IMR-90 (cell line): Measurements from ENCODE around the gene KAT6B. TPM values are rescaled to one million over a fixed set of nuclear protein-coding genes. Genes with fewer than 3 reads are reported as not detected.
A peak's percentile ranks its signal among the peaks of the same experiment; 100 is the strongest.

ENCODE experiments used
- ATAC-seq: fragments of 200-7000 bp; cut with Tn5 transposase; 2 replicates; pipeline ENCODE4 v1.9.1; 2020; ENCODE audit warnings: low read depth, mild to moderate bottlenecking, moderate library complexity
- BruUV-seq: library from RNA; stranded (reverse); fragments of 400-500 nt; replicated peaks from 2 replicates; lab custom pipeline; 2021; lab: Mats Ljungman, UMichigan
- CTCF ChIA-PET: fragments of 300-600 bp; formaldehyde crosslinking; extraction: SDS; loops from one replicate; lab custom pipeline; 2021; ENCODE audit warnings: antibody characterized with exemption; lab: Yijun Ruan, JAX
- POLR2A ChIA-PET: fragments of 300-600 bp; sonication (Branson Sonifier 250); formaldehyde crosslinking; loops from one replicate; lab custom pipeline; 2022; ENCODE audit warnings: antibody characterized with exemption; ENCODE audit not compliant: unreplicated experiment; lab: Charles Lee
- DNase-seq: peaks from one replicate; pipeline ENCODE4 v3.0.0; 2013
- H2AFZ ChIP-seq: replicated peaks from 2 replicates; pipeline ENCODE3; 2013; ENCODE audit warnings: low read length, mild to moderate bottlenecking; ENCODE audit not compliant: poor library complexity
- H2AK5ac ChIP-seq: 2 replicates; pipeline ENCODE4 v1.6.1; 2013; ENCODE audit warnings: low read depth, low read length, inconsistent platforms
- H2AK9ac ChIP-seq: replicated peaks from 2 replicates; pipeline ENCODE3; 2013; ENCODE audit warnings: mild to moderate bottlenecking, low read depth, low read length, moderate library complexity; ENCODE audit not compliant: poor library complexity
- H2BK120ac ChIP-seq: 2 replicates; pipeline ENCODE4 v1.6.1; 2013; ENCODE audit warnings: low read depth, low read length, inconsistent platforms
- H2BK15ac ChIP-seq: 3 replicates; pipeline ENCODE4 v1.6.1; 2013; ENCODE audit warnings: low read depth, low read length, inconsistent platforms
- H2BK20ac ChIP-seq: 2 replicates; pipeline ENCODE4 v1.6.1; 2013; ENCODE audit warnings: low read depth, mild to moderate bottlenecking, inconsistent platforms, low read length, moderate library complexity
- H2BK5ac ChIP-seq: 2 replicates; pipeline ENCODE4 v1.6.1; 2013; ENCODE audit warnings: mild to moderate bottlenecking, low read depth, low read length, inconsistent platforms; ENCODE audit not compliant: poor library complexity, severe bottlenecking
- H3K14ac ChIP-seq: replicated peaks from 2 replicates; pipeline ENCODE4 v1.6.1; 2013; ENCODE audit warnings: low read depth, low read length, inconsistent platforms
- H3K18ac ChIP-seq: 2 replicates; pipeline ENCODE4 v1.6.1; 2013; ENCODE audit warnings: low read depth, low read length, control low read depth
- H3K23ac ChIP-seq: 2 replicates; pipeline ENCODE4 v1.6.1; 2013; ENCODE audit warnings: low read depth, low read length, inconsistent platforms
- H3K27ac ChIP-seq: 2 replicates; pipeline ENCODE4 v1.5.1; 2013; ENCODE audit warnings: mild to moderate bottlenecking, control low read depth, low read length; ENCODE audit not compliant: insufficient read depth
- H3K27me3 ChIP-seq: 2 replicates; pipeline ENCODE4 v1.6.1; 2013; ENCODE audit warnings: low read length; ENCODE audit not compliant: control insufficient read depth, insufficient read depth
- H3K36me3 ChIP-seq: 2 replicates; pipeline ENCODE4 v1.6.1; 2013; ENCODE audit warnings: low read length, mixed read lengths; ENCODE audit not compliant: control insufficient read depth, insufficient read depth
- H3K4ac ChIP-seq: 2 replicates; pipeline ENCODE4 v1.6.1; 2013; ENCODE audit warnings: low read depth, low read length, inconsistent platforms
- H3K4me1 ChIP-seq: 2 replicates; pipeline ENCODE4 v1.6.1; 2013; ENCODE audit warnings: low read length, mixed read lengths; ENCODE audit not compliant: control insufficient read depth, insufficient read depth
- H3K4me2 ChIP-seq: 2 replicates; pipeline ENCODE4 v1.6.1; 2013; ENCODE audit warnings: low read depth, mild to moderate bottlenecking, control low read depth, low read length, moderate library complexity
- H3K4me3 ChIP-seq: 2 replicates; pipeline ENCODE4 v1.5.1; 2013; ENCODE audit warnings: low read depth, mild to moderate bottlenecking, control low read depth, low read length, moderate library complexity; ENCODE audit not compliant: insufficient read depth
- H3K56ac ChIP-seq: 2 replicates; pipeline ENCODE4 v1.6.1; 2013; ENCODE audit warnings: low read length, inconsistent platforms; ENCODE audit not compliant: insufficient read depth; ENCODE audit errors: extremely low read depth
- H3K79me1 ChIP-seq, 2 experiments: 2 replicates each; pipeline ENCODE4 v1.6.1; 2013; ENCODE audit warnings: low read length in 2 of 2, inconsistent platforms in 1 of 2, low read depth in 1 of 2
- H3K9ac ChIP-seq: 2 replicates; pipeline ENCODE4 v1.6.1; 2013; ENCODE audit warnings: low read depth, low read length, control low read depth
- H3K9me1 ChIP-seq: 2 replicates; pipeline ENCODE4 v1.6.1; 2013; ENCODE audit warnings: low read length, inconsistent platforms; ENCODE audit not compliant: insufficient read depth
- H3K9me3 ChIP-seq: 2 replicates; pipeline ENCODE4 v1.6.1; 2013; ENCODE audit warnings: low read length; ENCODE audit not compliant: control insufficient read depth, insufficient read depth
- H4K20me1 ChIP-seq: 2 replicates; pipeline ENCODE4 v1.6.1; 2013; ENCODE audit warnings: low read length, inconsistent platforms; ENCODE audit not compliant: insufficient read depth
- H4K5ac ChIP-seq: 2 replicates; pipeline ENCODE4 v1.6.1; 2013; ENCODE audit warnings: mild to moderate bottlenecking, low read depth, low read length, control low read depth
- H4K8ac ChIP-seq, 2 experiments: 2 replicates each; pipeline ENCODE4 v1.6.1; 2013; ENCODE audit warnings: low read depth in 2 of 2, low read length in 2 of 2, control low read depth in 1 of 2, inconsistent platforms in 1 of 2
- H4K91ac ChIP-seq: 2 replicates; pipeline ENCODE4 v1.6.1; 2013; ENCODE audit warnings: low read depth, low read length, inconsistent platforms; ENCODE audit not compliant: insufficient read depth
- BHLHE40 ChIP-seq: fragments of 150-350 bp; IDR thresholded peaks from 2 replicates; pipeline ENCODE4 v1.6.1; 2016; ENCODE audit warnings: mild to moderate bottlenecking, low read depth, low read length
- CEBPB ChIP-seq: IDR thresholded peaks from 2 replicates; pipeline ENCODE4 v1.6.1; 2012; ENCODE audit warnings: low read depth, low read length, improper control_type of control experiment
- CTCF ChIP-seq: conservative IDR thresholded peaks from 2 replicates; pipeline ENCODE4 v1.5.1; 2012; ENCODE audit warnings: mild to moderate bottlenecking, low read depth, low read length, improper control_type of control experiment
- MAZ ChIP-seq: IDR thresholded peaks from 2 replicates; pipeline ENCODE4 v1.6.1; 2012; ENCODE audit warnings: low read depth, mild to moderate bottlenecking, low read length, improper control_type of control experiment, moderate library complexity, borderline replicate concordance
- MXI1 ChIP-seq: IDR thresholded peaks from 2 replicates; pipeline ENCODE4 v1.6.1; 2012; ENCODE audit warnings: low read depth, mild to moderate bottlenecking, low read length, moderate library complexity, borderline replicate concordance
- POLR2A ChIP-seq: IDR thresholded peaks from 2 replicates; pipeline ENCODE4 v1.6.1; 2012; ENCODE audit warnings: mild to moderate bottlenecking, low read depth, low read length
- RAD21 ChIP-seq: IDR thresholded peaks from 2 replicates; pipeline ENCODE4 v1.6.1; 2012; ENCODE audit warnings: low read length, improper control_type of control experiment
- RFX5 ChIP-seq: IDR thresholded peaks from 2 replicates; pipeline ENCODE4 v1.8.0; 2012; ENCODE audit warnings: low read depth, mild to moderate bottlenecking, low read length, moderate library complexity
- SMC3 ChIP-seq: fragments of 150-350 bp; IDR thresholded peaks from 2 replicates; pipeline ENCODE4 v1.6.1; 2016; ENCODE audit warnings: low read depth, mild to moderate bottlenecking, antibody characterized with exemption, low read length, moderate library complexity
- WGBS, 2 experiments: methylation state at CpG; one replicate each; pipeline versions ENCODE4 v1.1.5 to v1.1.7; 2013; ENCODE audit warnings: missing lambda C conversion rate in 2 of 2; ENCODE audit not compliant: insufficient read length in 1 of 2; ENCODE audit errors: extremely low coverage in 2 of 2; 5-methylcytosine and 5-hydroxymethylcytosine counted together
- dilution Hi-C: fragments of 300-500 bp; cut with HindIII; formaldehyde crosslinking; loops from one replicate; pipeline ENCODE4 v1.14.3; 2018; ENCODE audit warnings: low sequenced_read_pairs; ENCODE audit not compliant: unreplicated experiment
- in situ Hi-C: fragments of 300-500 bp; cut with MboI; formaldehyde crosslinking; loops from 3 replicates; pipeline ENCODE4 v1.14.3; 2019; ENCODE audit warnings: low sequenced_read_pairs, inconsistent platforms, mixed read lengths
- intact Hi-C: fragments of 100-400 bp; cut with micrococcal nuclease; formaldehyde crosslinking; loops from 2 replicates; pipeline ENCODE4 v1.10.0; 2022
- polyA plus RNA-seq, 3 experiments: library from polyadenylated mRNA; depleted of rRNA; stranded (reverse); fragments of >200 nt; gene quantifications; 2 replicates each; pipeline ENCODE4 v1.2.3, GENCODE V29; 2012; ENCODE audit warnings: low replicate concordance in 1 of 3
- total RNA-seq: library from RNA; depleted of rRNA; stranded (reverse); fragments of >200 nt; gene quantifications from 2 replicates; pipeline ENCODE4 v1.2.3, GENCODE V29; 2012
- TF ChIP-seq, protein P1 (sequence below): fragments of 150-350 bp; IDR thresholded peaks from 2 replicates; pipeline ENCODE4 v1.6.1; 2017; ENCODE audit warnings: mild to moderate bottlenecking, antibody characterized with exemption, low read length, low read depth
- TF ChIP-seq, protein P2 (sequence below): fragments of 150-350 bp; IDR thresholded peaks from 2 replicates; pipeline ENCODE4 v1.6.1; 2016; ENCODE audit warnings: low read depth, mild to moderate bottlenecking, low read length, moderate library complexity, borderline replicate concordance

The KAT6B gene
- total and polyA plus RNA-seq, 2 of the 4 experiments (the other 2 are of a cell fraction), result 8.8 to 28.1 TPM

- Histone ChIP-seq H2BK120ac (peak overlapping the region; percentile 94), H4K91ac (peak overlapping the region; percentile 94), H2AFZ (no peak overlapping the region), H3K4me2 (no peak overlapping the region), H2BK20ac (peak overlapping the region; percentile 95), H3K4ac (peak overlapping the region; percentile 98), H4K5ac (peak overlapping the region; percentile 98; the same call in 1 of the 2 replicates), H3K27ac (peak overlapping the region; percentile 69; the same call in 1 of the 2 replicates), H3K36me3 (no peaks in the 10 kb centered on the region), H3K9ac (no peak overlapping the region), H2BK15ac (peak overlapping the region; percentile 78; the same call in 2 of the 3 replicates), H3K79me1 (peaks cover 28 to 56% of the 10 kb centered on the region in 2 experiments), H3K23ac (peak overlapping the region; percentile 96), H3K4me3 (no peak overlapping the region), H3K27me3 (no peaks in the 10 kb centered on the region), H2AK5ac (peak overlapping the region; percentile 97), H2AK9ac (no peak overlapping the region), H3K4me1 (peaks cover 28% of the 10 kb centered on the region), H3K9me1 (peaks cover 28% of the 10 kb centered on the region), H3K14ac (peak overlapping the region; percentile 79), H4K8ac (peak overlapping the region; percentile 23 to 91; a peak in 3 of 4 replicates), H3K9me3 (no peaks in the 10 kb centered on the region), H3K56ac (peak overlapping the region; percentile 42; the same call in 1 of the 2 replicates), H4K20me1 (no peaks in the 10 kb centered on the region), H3K18ac (peak overlapping the region; percentile 95), H2BK5ac (peak overlapping the region; percentile 94)
- DNase-seq, result no peak
- dilution Hi-C loops (no loop called here), intact Hi-C loops (loop anchor here (5.0 to 10.0 kb wide), 2 partner anchors 100 to 308 kb away; partner anchors contain the start of genes COMTD1 and KAT6B), in situ Hi-C loops (no loop called here)
- TF ChIP-seq, protein P1, sequence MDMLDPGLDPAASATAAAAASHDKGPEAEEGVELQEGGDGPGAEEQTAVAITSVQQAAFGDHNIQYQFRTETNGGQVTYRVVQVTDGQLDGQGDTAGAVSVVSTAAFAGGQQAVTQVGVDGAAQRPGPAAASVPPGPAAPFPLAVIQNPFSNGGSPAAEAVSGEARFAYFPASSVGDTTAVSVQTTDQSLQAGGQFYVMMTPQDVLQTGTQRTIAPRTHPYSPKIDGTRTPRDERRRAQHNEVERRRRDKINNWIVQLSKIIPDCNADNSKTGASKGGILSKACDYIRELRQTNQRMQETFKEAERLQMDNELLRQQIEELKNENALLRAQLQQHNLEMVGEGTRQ, result no peak
- TF ChIP-seq MXI1, result no peak
- TF ChIP-seq RAD21, result no peak
- no peak for TF ChIP-seq BHLHE40
- TF ChIP-seq, protein P2, sequence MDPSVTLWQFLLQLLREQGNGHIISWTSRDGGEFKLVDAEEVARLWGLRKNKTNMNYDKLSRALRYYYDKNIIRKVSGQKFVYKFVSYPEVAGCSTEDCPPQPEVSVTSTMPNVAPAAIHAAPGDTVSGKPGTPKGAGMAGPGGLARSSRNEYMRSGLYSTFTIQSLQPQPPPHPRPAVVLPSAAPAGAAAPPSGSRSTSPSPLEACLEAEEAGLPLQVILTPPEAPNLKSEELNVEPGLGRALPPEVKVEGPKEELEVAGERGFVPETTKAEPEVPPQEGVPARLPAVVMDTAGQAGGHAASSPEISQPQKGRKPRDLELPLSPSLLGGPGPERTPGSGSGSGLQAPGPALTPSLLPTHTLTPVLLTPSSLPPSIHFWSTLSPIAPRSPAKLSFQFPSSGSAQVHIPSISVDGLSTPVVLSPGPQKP, result no peak
- TF ChIP-seq MAZ, result no peak
- TF ChIP-seq CEBPB, result no peak
- TF ChIP-seq POLR2A, result no peak
- no peak for TF ChIP-seq RFX5
- no peak for TF ChIP-seq CTCF
- TF ChIP-seq SMC3, result no peak
- ChIA-PET POLR2A (no interaction called here), CTCF (no interaction called here)
- BruUV-seq, result no TSS peak
- no CpG with 5 or more reads among the region's 4 CpGs for WGBS, 2 experiments
- ATAC-seq, result no peak
These were observed 100.6 kb downstream of the KAT6B start for GRCh38 chr10:74926791-74927585.
